Mammary epithelial cell (primary cell): ENCODE data around the gene BBS9.

Experiments used
- CTCF ChIP-seq, 2 donors: IDR thresholded peaks in 1 of 2; conservative IDR thresholded peaks in 1 of 2; 2 replicates each; pipeline ENCODE4 v1.5.1; 2011 to 2012; ENCODE audit warnings: inconsistent platforms in 2 of 2, low read length in 2 of 2, mild to moderate bottlenecking in 2 of 2, control low read depth in 1 of 2, low read depth in 1 of 2; ENCODE audit not compliant: insufficient read depth in 1 of 2; ENCODE audit errors: extremely low read depth in 1 of 2
- EZH2 ChIP-seq: IDR thresholded peaks from 2 replicates; pipeline ENCODE4 v1.6.1; 2012; ENCODE audit warnings: low read length, inconsistent platforms, borderline replicate concordance

GRCh38 chr7:33418251-33418701, 288.9 kb downstream of the BBS9 start:
- TF ChIP-seq CTCF (conservative IDR thresholded peaks at IDR 0.05 in 1 of 2, IDR thresholded peaks at IDR 0.05 in 1 of 2; ENCODE audit: extremely low read depth in 1 of 2, insufficient read depth in 1 of 2, low read depth in 1 of 2, low read length in 2 of 2), result no peak
- no peak for TF ChIP-seq EZH2
